PC-3 (cell line): ENCODE data around the gene UFSP2. TPM values are rescaled to one million over a fixed set of nuclear protein-coding genes. Genes with fewer than 3 reads are reported as not detected.

ENCODE experiments used
- ATAC-seq: fragments of 200-7000 bp; cut with Tn5 transposase; 2 replicates; pipeline ENCODE4 v1.9.1; 2020; ENCODE audit warnings: mild to moderate bottlenecking, moderate library complexity
- BruUV-seq: library from RNA; stranded (reverse); fragments of 400-500 nt; replicated peaks from 2 replicates; lab custom pipeline; 2021; lab: Mats Ljungman, UMichigan
- CTCF ChIA-PET: fragments of 300-600 bp; sonication (Branson Sonifier 250); formaldehyde crosslinking; loops from one replicate; lab custom pipeline; 2022; ENCODE audit warnings: antibody characterized with exemption; lab: Charles Lee
- POLR2A ChIA-PET: fragments of 300-600 bp; sonication (Branson Sonifier 250); formaldehyde crosslinking; loops from one replicate; lab custom pipeline; 2022; ENCODE audit warnings: antibody characterized with exemption; ENCODE audit not compliant: unreplicated experiment; lab: Charles Lee
- DNase-seq: peaks from one replicate; pipeline ENCODE4 v3.0.0-alpha.2; 2015
- H2AFZ ChIP-seq: fragments of 300-600 bp; sonication (generic); 2 replicates; pipeline ENCODE4 v1.6.0; 2016; ENCODE audit warnings: antibody characterized with exemption, low read length
- H3F3A ChIP-seq: fragments of 300-600 bp; sonication (generic); one replicate; pipeline ENCODE4 v1.6.0; 2017; ENCODE audit warnings: antibody characterized with exemption, low read length, control low read depth, mild to moderate bottlenecking; ENCODE audit not compliant: unreplicated experiment
- H3K27ac ChIP-seq: fragments of 300-600 bp; sonication (generic); 2 replicates; pipeline ENCODE4 v1.5.1; 2016; ENCODE audit warnings: mild to moderate bottlenecking, low read length
- H3K27me3 ChIP-seq: fragments of 300-600 bp; sonication (generic); 2 replicates; pipeline ENCODE4 v1.6.1; 2016; ENCODE audit warnings: low read length, mixed read lengths
- H3K36me3 ChIP-seq: fragments of 300-600 bp; sonication (generic); 2 replicates; pipeline ENCODE4 v1.6.1; 2016; ENCODE audit warnings: low read depth, mixed run types, low read length, mixed read lengths
- H3K4me1 ChIP-seq: fragments of 300-600 bp; sonication (generic); 2 replicates; pipeline ENCODE4 v1.5.1; 2016; ENCODE audit warnings: low read length; ENCODE audit not compliant: insufficient read depth
- H3K4me2 ChIP-seq: fragments of 300-600 bp; sonication (generic); 2 replicates; pipeline ENCODE4 v1.6.0; 2016; ENCODE audit warnings: low read length
- H3K4me3 ChIP-seq: fragments of 300-600 bp; sonication (generic); 2 replicates; pipeline ENCODE4 v1.5.1; 2016; ENCODE audit warnings: mild to moderate bottlenecking, low read length, mixed read lengths
- H3K79me2 ChIP-seq: fragments of 300-600 bp; sonication (generic); 2 replicates; pipeline ENCODE4 v1.6.1; 2017; ENCODE audit warnings: low read length, mixed read lengths
- H3K9ac ChIP-seq: fragments of 300-600 bp; sonication (generic); 2 replicates; pipeline ENCODE4 v1.6.0; 2016; ENCODE audit warnings: mild to moderate bottlenecking, low read length
- H3K9me2 ChIP-seq: fragments of 300-600 bp; sonication (generic); replicated peaks from 2 replicates; pipeline ENCODE4 v1.6.1; 2016; ENCODE audit warnings: mixed run types, low read length, mixed read lengths
- H3K9me3 ChIP-seq: fragments of 300-600 bp; sonication (generic); 2 replicates; pipeline ENCODE4 v1.6.1; 2016; ENCODE audit warnings: low read length, mixed read lengths
- H4K20me1 ChIP-seq: fragments of 300-600 bp; sonication (generic); 2 replicates; pipeline ENCODE4 v1.6.1; 2016; ENCODE audit warnings: low read length, mixed read lengths
- EZH2 ChIP-seq: fragments of 300-600 bp; sonication (generic); IDR thresholded peaks from one replicate; pipeline ENCODE4 v1.6.1; 2017; ENCODE audit warnings: antibody characterized with exemption, mild to moderate bottlenecking, low read length; ENCODE audit not compliant: unreplicated experiment
- EZH2phosphoT487 ChIP-seq: fragments of 300-600 bp; sonication (generic); IDR thresholded peaks from 2 replicates; pipeline ENCODE4 v1.6.1; 2018; ENCODE audit warnings: mild to moderate bottlenecking, antibody characterized with exemption, low read length, borderline replicate concordance
- intact Hi-C: fragments of 100-400 bp; cut with micrococcal nuclease; formaldehyde crosslinking; loops from 2 replicates; pipeline ENCODE4 v1.9.0; 2023
- total RNA-seq: library from RNA; depleted of rRNA; stranded (reverse); fragments of >200 nt; gene quantifications from 2 replicates; pipeline ENCODE4 v1.2.3, GENCODE V29; 2014
- TF ChIP-seq, protein P1 (sequence below): fragments of 300-600 bp; sonication (generic); conservative IDR thresholded peaks from 2 replicates; pipeline ENCODE4 v1.5.1; 2017; ENCODE audit warnings: antibody characterized with exemption, low read depth, mild to moderate bottlenecking, low read length

The UFSP2 gene
- total RNA-seq, 1 experiment from 2014 or later: 27.0 TPM

GRCh38 chr4:185445209-185445608 is 19.4 kb upstream of the UFSP2 start:
- Histone ChIP-seq H3K27me3 (no peaks in the 10 kb centered on the region), H2AFZ (no peak overlapping the region), H3K4me3 (no peak overlapping the region), H3K9ac (no peak overlapping the region), H3K27ac (no peak overlapping the region), H3K9me3 (no peaks in the 10 kb centered on the region), H4K20me1 (no peaks in the 10 kb centered on the region), H3F3A (no peaks in the 10 kb centered on the region), H3K36me3 (no peaks in the 10 kb centered on the region), H3K79me2 (no peaks in the 10 kb centered on the region), H3K4me2 (no peak overlapping the region), H3K4me1 (no peaks in the 10 kb centered on the region), H3K9me2 (no peaks in the 10 kb centered on the region)
- intact Hi-C loops: no loop called here
- ATAC-seq: peak; percentile 40; the same call in 1 of the 2 replicates
- POLR2A ChIA-PET: interaction anchor here (0.5 kb wide), 1 partner anchor 43 kb away, joined by 3 read pairs; no protein-coding TSS in a partner anchor
- BruUV-seq: no TSS peak
- no peak for DNase-seq
- TF ChIP-seq, protein P1, sequence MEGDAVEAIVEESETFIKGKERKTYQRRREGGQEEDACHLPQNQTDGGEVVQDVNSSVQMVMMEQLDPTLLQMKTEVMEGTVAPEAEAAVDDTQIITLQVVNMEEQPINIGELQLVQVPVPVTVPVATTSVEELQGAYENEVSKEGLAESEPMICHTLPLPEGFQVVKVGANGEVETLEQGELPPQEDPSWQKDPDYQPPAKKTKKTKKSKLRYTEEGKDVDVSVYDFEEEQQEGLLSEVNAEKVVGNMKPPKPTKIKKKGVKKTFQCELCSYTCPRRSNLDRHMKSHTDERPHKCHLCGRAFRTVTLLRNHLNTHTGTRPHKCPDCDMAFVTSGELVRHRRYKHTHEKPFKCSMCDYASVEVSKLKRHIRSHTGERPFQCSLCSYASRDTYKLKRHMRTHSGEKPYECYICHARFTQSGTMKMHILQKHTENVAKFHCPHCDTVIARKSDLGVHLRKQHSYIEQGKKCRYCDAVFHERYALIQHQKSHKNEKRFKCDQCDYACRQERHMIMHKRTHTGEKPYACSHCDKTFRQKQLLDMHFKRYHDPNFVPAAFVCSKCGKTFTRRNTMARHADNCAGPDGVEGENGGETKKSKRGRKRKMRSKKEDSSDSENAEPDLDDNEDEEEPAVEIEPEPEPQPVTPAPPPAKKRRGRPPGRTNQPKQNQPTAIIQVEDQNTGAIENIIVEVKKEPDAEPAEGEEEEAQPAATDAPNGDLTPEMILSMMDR: no peak
- TF ChIP-seq EZH2phosphoT487 (no peak), EZH2 (no peak)
- CTCF ChIA-PET: no interaction called here

- no peaks in the 10 kb centered on the region for H3K9me2 ChIP-seq
- H3K4me2 ChIP-seq: no peak overlapping the region
- H3K27ac ChIP-seq: no peak overlapping the region
- H3K36me3 ChIP-seq: no peaks in the 10 kb centered on the region
- H3K9me3 ChIP-seq: no peaks in the 10 kb centered on the region
- ChIA-PET POLR2A (no interaction called here), CTCF (no interaction called here)
- H3K9ac ChIP-seq: no peak overlapping the region
- no peaks in the 10 kb centered on the region for H4K20me1 ChIP-seq
- no peak overlapping the region for H3K4me3 ChIP-seq
- ATAC-seq: no peak
- no peaks in the 10 kb centered on the region for H3K27me3 ChIP-seq
- DNase-seq: no peak
- no peaks in the 10 kb centered on the region for H3K79me2 ChIP-seq
- H3F3A ChIP-seq: no peaks in the 10 kb centered on the region
- intact Hi-C loops: no loop called here
- no TSS peak for BruUV-seq
- H2AFZ ChIP-seq: no peak overlapping the region
- H3K4me1 ChIP-seq: no peaks in the 10 kb centered on the region
- TF ChIP-seq, protein P1: no peak
- TF ChIP-seq EZH2: no peak
Observed at GRCh38 chr4:185441479-185441878, 15.7 kb upstream of the UFSP2 start.

GRCh38 chr4:185437809-185438208 is 12.0 kb upstream of the UFSP2 start:
- BruUV-seq: no TSS peak
- ChIA-PET POLR2A (no interaction called here), CTCF (interaction anchor here (0.6 kb wide), 1 partner anchor 125 kb away, joined by 3 read pairs; no protein-coding TSS in a partner anchor)
- H3K9me2 ChIP-seq: no peaks in the 10 kb centered on the region
- H3K27me3 ChIP-seq: no peaks in the 10 kb centered on the region
- no peaks in the 10 kb centered on the region for H3K9me3 ChIP-seq
- ATAC-seq (no peak), DNase-seq (no peak)
- no peaks in the 10 kb centered on the region for H3K4me1 ChIP-seq
- H3F3A ChIP-seq: no peaks in the 10 kb centered on the region
- no peak overlapping the region for H2AFZ ChIP-seq
- no peak overlapping the region for H3K9ac ChIP-seq
- H3K36me3 ChIP-seq: no peaks in the 10 kb centered on the region
- no peak overlapping the region for H3K4me3 ChIP-seq
- H3K4me2 ChIP-seq: no peak overlapping the region
- intact Hi-C loops: no loop called here
- no peaks in the 10 kb centered on the region for H3K79me2 ChIP-seq
- TF ChIP-seq EZH2phosphoT487: no peak
- TF ChIP-seq EZH2: no peak
- TF ChIP-seq, protein P1: no peak
- H4K20me1 ChIP-seq: no peaks in the 10 kb centered on the region
- no peak overlapping the region for H3K27ac ChIP-seq
